Trophoblast cell (in vitro differentiated cells and primary cell): ENCODE data around the gene CHKB.
A peak's percentile ranks its signal among the peaks of the same experiment; 100 is the strongest.

ENCODE experiments used
- DNase-seq, 2 donors: peaks; one replicate each; pipeline ENCODE4 v3.0.0-alpha.2; 2016
- H2AFZ ChIP-seq: 2 replicates; pipeline ENCODE4 v1.6.1; 2013; ENCODE audit warnings: low read length, moderate library complexity, mild to moderate bottlenecking; ENCODE audit not compliant: insufficient read depth, poor library complexity
- H2AK5ac ChIP-seq: 2 replicates; pipeline ENCODE4 v1.6.1; 2013; ENCODE audit warnings: mild to moderate bottlenecking, low read length
- H2BK120ac ChIP-seq: 2 replicates; pipeline ENCODE4 v1.6.1; 2013; ENCODE audit warnings: low read length, mild to moderate bottlenecking, moderate library complexity; ENCODE audit not compliant: insufficient read depth, poor library complexity
- H2BK12ac ChIP-seq: 2 replicates; pipeline ENCODE4 v1.6.1; 2013; ENCODE audit warnings: mild to moderate bottlenecking, low read length, moderate library complexity
- H2BK5ac ChIP-seq: 2 replicates; pipeline ENCODE4 v1.6.1; 2013; ENCODE audit warnings: low read length, low read depth, moderate library complexity, mild to moderate bottlenecking; ENCODE audit not compliant: poor library complexity
- H3K14ac ChIP-seq: 2 replicates; pipeline ENCODE4 v1.6.1; 2013; ENCODE audit warnings: mild to moderate bottlenecking, low read length
- H3K18ac ChIP-seq: 2 replicates; pipeline ENCODE4 v1.6.1; 2013; ENCODE audit warnings: mild to moderate bottlenecking, low read length
- H3K23ac ChIP-seq: 2 replicates; pipeline ENCODE4 v1.6.1; 2013; ENCODE audit warnings: low read length
- H3K27ac ChIP-seq: 2 replicates; pipeline ENCODE4 v1.5.1; 2013; ENCODE audit warnings: low read depth, mild to moderate bottlenecking, inconsistent platforms, low read length, moderate library complexity
- H3K27me3 ChIP-seq: 2 replicates; pipeline ENCODE4 v1.6.1; 2013; ENCODE audit warnings: inconsistent platforms, mild to moderate bottlenecking, low read length, moderate library complexity; ENCODE audit not compliant: insufficient read depth
- H3K36me3 ChIP-seq, 2 experiments: 1 replicate in 1 of 2; 2 replicates in 1 of 2; pipeline ENCODE4 v1.6.1; 2013; ENCODE audit warnings: low read length in 2 of 2, mild to moderate bottlenecking in 2 of 2, moderate library complexity in 1 of 2; ENCODE audit not compliant: insufficient read depth in 2 of 2, control insufficient read depth in 1 of 2
- H3K4ac ChIP-seq: 2 replicates; pipeline ENCODE4 v1.6.1; 2013; ENCODE audit warnings: low read depth, mild to moderate bottlenecking, low read length, moderate library complexity
- H3K4me1 ChIP-seq, 2 experiments: 1 replicate in 1 of 2; 2 replicates in 1 of 2; pipeline ENCODE4 v1.6.1; 2013; ENCODE audit warnings: low read length in 2 of 2, mild to moderate bottlenecking in 2 of 2, moderate library complexity in 1 of 2; ENCODE audit not compliant: insufficient read depth in 2 of 2, control insufficient read depth in 1 of 2
- H3K4me2 ChIP-seq: 2 replicates; pipeline ENCODE4 v1.6.1; 2013; ENCODE audit warnings: inconsistent platforms, mild to moderate bottlenecking, low read length, moderate library complexity
- H3K4me3 ChIP-seq: 2 replicates; pipeline ENCODE4 v1.5.1; 2013; ENCODE audit warnings: mild to moderate bottlenecking, low read depth, low read length, inconsistent platforms
- H3K79me1 ChIP-seq: one replicate; pipeline ENCODE4 v1.6.1; 2013; ENCODE audit warnings: low read length
- H3K79me2 ChIP-seq: 2 replicates; pipeline ENCODE4 v1.6.1; 2013; ENCODE audit warnings: low read length, mild to moderate bottlenecking; ENCODE audit not compliant: control insufficient read depth, insufficient read depth, poor library complexity
- H3K9ac ChIP-seq: 2 replicates; pipeline ENCODE4 v1.6.1; 2013; ENCODE audit warnings: mild to moderate bottlenecking, low read length
- H3K9me3 ChIP-seq: 2 replicates; pipeline ENCODE4 v1.6.1; 2013; ENCODE audit warnings: low read depth, mild to moderate bottlenecking, control low read depth, inconsistent platforms, low read length; ENCODE audit not compliant: insufficient read depth
- H4K12ac ChIP-seq: 2 replicates; pipeline ENCODE4 v1.6.1; 2013; ENCODE audit warnings: low read depth, mild to moderate bottlenecking, low read length, moderate library complexity
- H4K8ac ChIP-seq: 2 replicates; pipeline ENCODE4 v1.6.1; 2013; ENCODE audit warnings: low read depth, mild to moderate bottlenecking, low read length, moderate library complexity
- H4K91ac ChIP-seq: one replicate; pipeline ENCODE4 v1.6.1; 2013; ENCODE audit warnings: low read depth, mild to moderate bottlenecking, low read length, moderate library complexity
- WGBS: extraction: QIAGEN DNeasy Blood & Tissue Kit; methylation state at CpG from one replicate; pipeline ENCODE4 v1.1.7; 2013; ENCODE audit warnings: missing lambda C conversion rate; ENCODE audit not compliant: insufficient read length, insufficient coverage; ENCODE audit errors: extremely low coverage; 5-methylcytosine and 5-hydroxymethylcytosine counted together

Gene CHKB

DNA sequence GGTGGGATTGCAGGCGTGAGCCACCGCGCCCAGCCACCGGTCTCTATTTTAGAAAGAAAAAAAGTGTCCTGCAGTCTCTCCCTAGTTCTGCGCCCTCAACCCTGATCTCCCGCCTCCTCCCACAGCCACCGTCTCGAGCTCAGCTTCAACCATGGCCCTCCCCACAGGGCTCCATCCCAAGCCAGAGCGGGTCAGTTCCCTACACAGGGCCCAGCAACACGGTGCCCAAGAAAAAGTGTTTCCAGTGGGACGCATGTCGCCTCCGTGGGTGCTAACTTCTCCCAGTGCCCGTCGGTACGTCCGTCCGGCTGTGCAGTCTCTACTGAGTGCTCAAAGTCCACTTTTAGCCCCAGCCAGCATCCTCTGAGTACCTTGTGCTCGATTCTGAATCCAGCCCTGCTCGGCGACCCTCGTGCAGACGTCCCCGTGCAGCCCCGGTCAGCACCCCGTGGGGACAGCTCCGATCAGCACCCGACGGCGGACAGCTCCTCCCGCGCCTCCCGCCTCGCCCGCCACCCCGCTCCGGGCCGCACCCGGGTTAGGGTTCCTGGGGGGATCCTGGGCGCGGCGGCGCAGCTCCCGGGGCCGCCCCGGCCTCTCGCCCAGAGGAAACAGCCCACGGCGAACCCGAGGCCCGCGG, 17.3 kb upstream of the CHKB start:
- peak; percentile 31 to 56 for DNase-seq
- Histone ChIP-seq H2AK5ac (no peak overlapping the region), H4K91ac (no peak overlapping the region), H3K4me2 (peak overlapping the region; percentile 74), H3K4me3 (peak overlapping the region; percentile 1), H4K12ac (no peak overlapping the region), H3K9me3 (peaks cover 2% of the 10 kb centered on the region), H3K9ac (no peak overlapping the region), H3K27me3 (peaks cover 19% of the 10 kb centered on the region), H4K8ac (no peak overlapping the region), H3K27ac (no peak overlapping the region), H3K14ac (no peak overlapping the region), H3K79me1 (no peaks in the 10 kb centered on the region), H3K18ac (no peak overlapping the region), H3K4ac (no peak overlapping the region), H3K23ac (no peak overlapping the region), H3K79me2 (no peaks in the 10 kb centered on the region), H2BK12ac (no peak overlapping the region), H2BK5ac (no peak overlapping the region), H3K36me3 (peaks cover 0 to 2% of the 10 kb centered on the region in 2 experiments), H2BK120ac (no peak overlapping the region), H2AFZ (no peak overlapping the region), H3K4me1 (peaks cover 3 to 4% of the 10 kb centered on the region in 2 experiments)
- WGBS = no CpG with 5 or more reads among the region's 52 CpGs

GRCh38 chr22:50597097-50597496, 14.4 kb upstream of the CHKB start:
- Histone ChIP-seq H3K4me3 (no peak overlapping the region), H3K27ac (no peak overlapping the region), H4K12ac (no peak overlapping the region), H3K4ac (no peak overlapping the region), H3K4me1 (peaks cover 3 to 4% of the 10 kb centered on the region in 2 experiments), H3K36me3 (peaks cover 0 to 2% of the 10 kb centered on the region in 2 experiments), H3K14ac (no peak overlapping the region), H2AFZ (no peak overlapping the region), H2AK5ac (no peak overlapping the region), H3K23ac (no peak overlapping the region), H2BK120ac (no peak overlapping the region), H3K79me1 (no peaks in the 10 kb centered on the region), H3K79me2 (no peaks in the 10 kb centered on the region), H3K9ac (no peak overlapping the region), H4K91ac (no peak overlapping the region), H3K4me2 (no peak overlapping the region), H2BK12ac (no peak overlapping the region), H3K9me3 (peaks cover 2% of the 10 kb centered on the region), H3K18ac (no peak overlapping the region), H2BK5ac (no peak overlapping the region), H4K8ac (no peak overlapping the region), H3K27me3 (peaks cover 12% of the 10 kb centered on the region)
- WGBS = no CpG with 5 or more reads among the region's 5 CpGs
- no peak for DNase-seq

- Histone ChIP-seq H2BK5ac (no peak overlapping the region), H3K9me3 (peaks cover 2% of the 10 kb centered on the region), H3K18ac (no peak overlapping the region), H3K23ac (no peak overlapping the region), H3K27me3 (peaks cover 3% of the 10 kb centered on the region), H3K9ac (no peak overlapping the region), H4K12ac (no peak overlapping the region), H4K8ac (no peak overlapping the region), H3K79me2 (no peaks in the 10 kb centered on the region), H2BK12ac (no peak overlapping the region), H3K27ac (no peak overlapping the region), H3K4ac (no peak overlapping the region), H3K4me1 (no peaks in the 10 kb centered on the region), H4K91ac (no peak overlapping the region), H2AFZ (no peak overlapping the region), H2BK120ac (no peak overlapping the region), H2AK5ac (no peak overlapping the region), H3K4me2 (no peak overlapping the region), H3K4me3 (no peak overlapping the region), H3K36me3 (peaks cover 0 to 2% of the 10 kb centered on the region in 2 experiments), H3K14ac (no peak overlapping the region), H3K79me1 (no peaks in the 10 kb centered on the region)
- DNase-seq = no peak
- no CpG with 5 or more reads among the region's 3 CpGs for WGBS
Observed at GRCh38 chr22:50595189-50595588, 12.5 kb upstream of the CHKB start.

DNA sequence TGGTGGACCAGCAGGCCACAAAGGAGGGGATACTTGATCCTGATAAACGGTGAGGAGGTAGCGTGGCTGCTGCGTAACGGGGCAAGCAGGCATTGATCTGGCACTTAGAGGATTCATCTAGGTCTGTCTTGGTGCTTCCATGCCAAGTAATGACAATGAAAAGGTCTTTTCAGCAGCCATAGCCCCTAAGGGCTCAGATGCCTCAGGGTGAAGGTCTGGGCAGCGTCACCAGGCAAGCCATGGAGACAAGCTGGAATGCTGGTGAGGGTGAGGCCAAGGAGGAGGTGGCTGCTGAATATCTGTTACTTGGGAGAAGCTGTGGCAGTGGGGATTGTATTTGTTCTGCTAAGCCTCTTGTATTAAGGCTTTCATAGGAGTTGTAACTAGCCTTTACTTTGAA, 4.8 kb upstream of the CHKB start:
- Histone ChIP-seq H4K91ac (no peak overlapping the region), H3K9me3 (no peaks in the 10 kb centered on the region)

More for the DNA sequence above, 4.8 kb upstream of the CHKB start:
- H2BK12ac ChIP-seq = no peak overlapping the region
- no peak overlapping the region for H3K4ac ChIP-seq
- no peak overlapping the region for H3K27ac ChIP-seq
- H3K79me2 ChIP-seq = peaks cover 5% of the 10 kb centered on the region
- peaks cover 7% of the 10 kb centered on the region for H3K79me1 ChIP-seq
- H2AK5ac ChIP-seq = no peak overlapping the region
- no peak overlapping the region for H2BK5ac ChIP-seq
- H3K4me3 ChIP-seq = no peak overlapping the region
- no peak overlapping the region for H3K18ac ChIP-seq
- no peaks in the 10 kb centered on the region for H3K36me3 ChIP-seq
- no peak overlapping the region for H2AFZ ChIP-seq
- H3K9ac ChIP-seq = no peak overlapping the region
- H2BK120ac ChIP-seq = no peak overlapping the region
- no peak overlapping the region for H4K8ac ChIP-seq
- no peak overlapping the region for H3K4me2 ChIP-seq
- H3K14ac ChIP-seq = no peak overlapping the region
- DNase-seq = peak in 1 of 2 donors; percentile 49
- no peak overlapping the region for H3K23ac ChIP-seq
- WGBS = no CpG with 5 or more reads among the region's 5 CpGs
- no peak overlapping the region for H4K12ac ChIP-seq
- H3K27me3 ChIP-seq = no peaks in the 10 kb centered on the region
- peaks cover 14 to 19% of the 10 kb centered on the region in 2 experiments for H3K4me1 ChIP-seq
